H1 (cell line): ENCODE data around the gene YIF1B. TPM values are rescaled to one million over a fixed set of nuclear protein-coding genes. Genes with fewer than 3 reads are reported as not detected.

Experiments
- CTCF ChIA-PET: fragments of 300-600 bp; sonication (Branson Sonifier 250); formaldehyde crosslinking; loops from one replicate; lab custom pipeline; 2021; ENCODE audit not compliant: partially characterized antibody; lab: Charles Lee
- POLR2A ChIA-PET: fragments of 300-600 bp; sonication (Branson Sonifier 250); formaldehyde crosslinking; loops from one replicate; lab custom pipeline; 2021; ENCODE audit warnings: inconsistent platforms; ENCODE audit not compliant: partially characterized antibody; lab: Charles Lee
- DNase-seq, 2 experiments: peaks; one replicate each; pipeline versions ENCODE4 v3.0.0 to v3.0.0-alpha.2; 2010 to 2022; ENCODE audit warnings: low spot score in 2 of 2, low read depth in 1 of 2, mixed read lengths in 1 of 2
- FAIRE-seq: peaks from 2 replicates; lab custom pipeline; 2011; peaks lifted over from hg19 to GRCh38; lab: Jason Lieb, UNC
- H2AFZ ChIP-seq: 2 replicates; pipeline ENCODE4 v1.8.1; 2012; ENCODE audit warnings: low read length, inconsistent platforms
- H2AK5ac ChIP-seq: 2 replicates; pipeline ENCODE4 v1.6.1; 2013; ENCODE audit warnings: low read depth, low read length
- H2BK120ac ChIP-seq: replicated peaks from 2 replicates; pipeline ENCODE3; 2013; ENCODE audit warnings: low read depth, low read length, inconsistent platforms
- H2BK12ac ChIP-seq: 2 replicates; pipeline ENCODE4 v1.6.1; 2013; ENCODE audit warnings: low read depth, low read length
- H2BK15ac ChIP-seq: 2 replicates; pipeline ENCODE4 v1.6.1; 2013; ENCODE audit warnings: low read length
- H2BK20ac ChIP-seq: 2 replicates; pipeline ENCODE4 v1.6.1; 2013; ENCODE audit warnings: low read length
- H2BK5ac ChIP-seq: 2 replicates; pipeline ENCODE4 v1.6.1; 2013; ENCODE audit warnings: low read depth, low read length
- H3K14ac ChIP-seq: 2 replicates; pipeline ENCODE4 v1.6.1; 2013; ENCODE audit warnings: inconsistent platforms; ENCODE audit not compliant: insufficient read length
- H3K18ac ChIP-seq: 2 replicates; pipeline ENCODE4 v1.6.1; 2013; ENCODE audit warnings: low read length; ENCODE audit errors: extremely low read depth
- H3K23ac ChIP-seq: 2 replicates; pipeline ENCODE4 v1.6.1; 2013; ENCODE audit warnings: inconsistent platforms; ENCODE audit not compliant: insufficient read length
- H3K23me2 ChIP-seq: 2 replicates; pipeline ENCODE4 v1.6.1; 2013; ENCODE audit warnings: low read depth, low read length
- H3K27ac ChIP-seq: 2 replicates; pipeline ENCODE4 v1.6.1; 2011; ENCODE audit warnings: low read depth, low read length, inconsistent platforms
- H3K27me3 ChIP-seq, 4 experiments: replicated peaks in 1 of 4; 1 replicate in 1 of 4; 2 replicates in 3 of 4; pipeline versions ENCODE4 v1.6.1 to v1.8.1; 2011 to 2013; ENCODE audit warnings: low read length in 3 of 4, mild to moderate bottlenecking in 3 of 4, inconsistent platforms in 2 of 4, mixed read lengths in 2 of 4, moderate library complexity in 1 of 4; ENCODE audit not compliant: control insufficient read depth in 3 of 4, insufficient read depth in 3 of 4; ENCODE audit errors: extremely low read depth in 1 of 4
- H3K36me3 ChIP-seq, 4 experiments: 2 replicates each; pipeline versions ENCODE4 v1.6.1 to v1.8.1; 2011 to 2013; ENCODE audit warnings: mild to moderate bottlenecking in 4 of 4, low read length in 3 of 4, moderate library complexity in 2 of 4, control low read depth in 1 of 4, inconsistent platforms in 1 of 4; ENCODE audit not compliant: insufficient read depth in 4 of 4, control insufficient read depth in 2 of 4
- H3K4ac ChIP-seq: replicated peaks from 2 replicates; pipeline ENCODE3; 2013; ENCODE audit warnings: low read length, low read depth, mixed read lengths, inconsistent platforms; ENCODE audit not compliant: insufficient read length
- H3K4me1 ChIP-seq, 4 experiments: replicated peaks in 1 of 4; 1 replicate in 1 of 4; 2 replicates in 3 of 4; pipeline versions ENCODE4 v1.6.1 to v1.8.1; 2011 to 2013; ENCODE audit warnings: low read length in 3 of 4, inconsistent platforms in 2 of 4, mixed read lengths in 1 of 4; ENCODE audit not compliant: insufficient read depth in 4 of 4, control insufficient read depth in 3 of 4
- H3K4me2 ChIP-seq, 2 experiments: 2 replicates each; pipeline versions ENCODE4 v1.6.1 to v1.8.1; 2011 to 2013; ENCODE audit warnings: low read depth in 2 of 2, low read length in 2 of 2, control low read depth in 1 of 2, inconsistent platforms in 1 of 2, mild to moderate bottlenecking in 1 of 2; ENCODE audit not compliant: insufficient read depth in 1 of 2
- H3K4me3 ChIP-seq, 4 experiments: fragments of 200-600, 300-600 bp in 1 of 4; sonication (generic), shearing (Covaris generic), sonication (Bioruptor Twin) in 1 of 4; 2 replicates each; pipeline versions ENCODE4 v1.5.1 to v1.8.1; 2011 to 2016; ENCODE audit warnings: low read length in 4 of 4, low read depth in 3 of 4, control low read depth in 2 of 4, inconsistent platforms in 2 of 4, mild to moderate bottlenecking in 2 of 4, mixed read lengths in 1 of 4, moderate library complexity in 1 of 4; ENCODE audit not compliant: insufficient read depth in 2 of 4; ENCODE audit errors: extremely low read depth in 1 of 4
- H3K56ac ChIP-seq: replicated peaks from 2 replicates; pipeline ENCODE3; 2013; ENCODE audit warnings: low read depth, mild to moderate bottlenecking, mixed read lengths, low read length, inconsistent platforms; ENCODE audit not compliant: insufficient read length
- H3K79me1 ChIP-seq: 2 replicates; pipeline ENCODE4 v1.6.1; 2013; ENCODE audit warnings: low read depth, low read length, control low read depth
- H3K79me2 ChIP-seq, 2 experiments: 2 replicates each; pipeline versions ENCODE4 v1.6.1 to v1.8.1; 2012 to 2013; ENCODE audit warnings: low read length in 2 of 2, mild to moderate bottlenecking in 2 of 2, inconsistent platforms in 1 of 2; ENCODE audit not compliant: insufficient read depth in 2 of 2, control insufficient read depth in 1 of 2
- H3K9ac ChIP-seq, 4 experiments: replicated peaks in 1 of 4; 1 replicate in 1 of 4; 2 replicates in 3 of 4; pipeline versions ENCODE4 v1.6.1 to v1.8.1; 2011 to 2013; ENCODE audit warnings: low read depth in 3 of 4, low read length in 3 of 4, control low read depth in 2 of 4, mild to moderate bottlenecking in 2 of 4, moderate library complexity in 2 of 4, inconsistent platforms in 1 of 4; ENCODE audit errors: extremely low read depth in 1 of 4
- H3K9me3 ChIP-seq, 2 experiments: 2 replicates each; pipeline versions ENCODE4 v1.6.1 to v1.8.1; 2012 to 2013; ENCODE audit warnings: mild to moderate bottlenecking in 2 of 2, moderate library complexity in 2 of 2, control low read depth in 1 of 2, inconsistent platforms in 1 of 2, low read depth in 1 of 2, low read length in 1 of 2, mixed read lengths in 1 of 2; ENCODE audit not compliant: insufficient read depth in 2 of 2
- H4K20me1 ChIP-seq, 2 experiments: replicated peaks in 1 of 2; 2 replicates each; pipeline versions ENCODE3 to v1.8.1; 2011 to 2013; ENCODE audit warnings: inconsistent platforms in 2 of 2, low read length in 2 of 2, mild to moderate bottlenecking in 1 of 2; ENCODE audit not compliant: insufficient read depth in 2 of 2, control insufficient read depth in 1 of 2
- H4K5ac ChIP-seq: 2 replicates; pipeline ENCODE4 v1.6.1; 2013; ENCODE audit warnings: low read length, low read depth, mixed read lengths, inconsistent platforms; ENCODE audit not compliant: insufficient read length
- H4K8ac ChIP-seq: 2 replicates; pipeline ENCODE4 v1.8.0; 2013; ENCODE audit warnings: mild to moderate bottlenecking, moderate library complexity, low read length, inconsistent platforms; ENCODE audit not compliant: insufficient read depth; ENCODE audit errors: extremely low read depth
- H4K91ac ChIP-seq: replicated peaks from 2 replicates; pipeline ENCODE3; 2013; ENCODE audit warnings: low read length, mixed read lengths, inconsistent platforms; ENCODE audit not compliant: insufficient read length
- CREB1 ChIP-seq: IDR thresholded peaks from 2 replicates; pipeline ENCODE4 v1.6.1; 2012; ENCODE audit warnings: inconsistent platforms
- JUN ChIP-seq: IDR thresholded peaks from 2 replicates; pipeline ENCODE4 v1.6.1; 2011; ENCODE audit warnings: low read depth, mild to moderate bottlenecking, improper control_type of control experiment, low read length
- KDM4A ChIP-seq: IDR thresholded peaks from one replicate; pipeline ENCODE4 v1.7.1; 2012; ENCODE audit warnings: low read depth, mild to moderate bottlenecking, moderate library complexity, low read length, inconsistent platforms; ENCODE audit not compliant: severe bottlenecking
- NANOG ChIP-seq: IDR thresholded peaks from 2 replicates; pipeline ENCODE4 v1.6.1; 2011; ENCODE audit warnings: low read length, low read depth, mild to moderate bottlenecking, inconsistent platforms; ENCODE audit not compliant: insufficient read depth, poor library complexity, severe bottlenecking
- TBP ChIP-seq: IDR thresholded peaks from 2 replicates; pipeline ENCODE4 v1.6.1; 2011; ENCODE audit warnings: low read depth, low read length, improper control_type of control experiment
- WGBS, 2 experiments: shearing (Covaris generic) in 1 of 2; methylation state at CpG; one replicate each; pipeline versions ENCODE4 v1.1.6 to v1.1.7; 2013 to 2015; ENCODE audit warnings: low lambda C conversion rate in 2 of 2, mixed read lengths in 2 of 2, inconsistent platforms in 1 of 2, low coverage in 1 of 2, missing lambda C conversion rate in 1 of 2; ENCODE audit not compliant: insufficient replicate concordance in 2 of 2, insufficient coverage in 1 of 2, insufficient read length in 1 of 2; ENCODE audit errors: extremely low coverage in 1 of 2, missing lambda C conversion rate in 1 of 2; 5-methylcytosine and 5-hydroxymethylcytosine counted together
- polyA plus RNA-seq, 7 experiments: library from polyadenylated mRNA; depleted of rRNA in 3 of 7; stranded (reverse) in 5 of 7; unstranded in 2 of 7; fragments of >200 nt in 5 of 7; fragments of 200-250 nt in 2 of 7; gene quantifications; 1 replicate in 5 of 7; 2 replicates in 1 of 7; 4 replicates in 1 of 7; pipeline versions ENCODE4 v1.2.1 to v1.2.3, GENCODE V29; 2011 to 2013; ENCODE audit warnings: missing spikeins in 2 of 7, mixed read lengths in 2 of 7
- total RNA-seq: library from RNA; stranded (reverse); fragmentation: NEBNext Ultra II Directional; extraction: Animal tissue kit (Norgen Biotek cat#: 25700); gene quantifications from 2 replicates; pipeline ENCODE4 v1.2.1, GENCODE V29; 2021
- TF ChIP-seq, protein P1 (sequence below): IDR thresholded peaks from 2 replicates; pipeline ENCODE4 v1.6.1; 2011; ENCODE audit warnings: low read depth, mild to moderate bottlenecking, low read length; ENCODE audit not compliant: insufficient read depth

YIF1B gene
- total and polyA plus RNA-seq, 2 of the 8 experiments (the other 6 are each of a cell fraction or from before 2014, with no cell fraction given): 89.6 to 305 TPM

GRCh38 chr19:38317104-38317612 is 1.4 kb upstream of the YIF1B start:
- H3K4me2 ChIP-seq: no peak overlapping the region; a peak in 1 of 4 replicates

More at GRCh38 chr19:38317104-38317612, 1.4 kb upstream of the YIF1B start:
- WGBS, 2 experiments: 93% methylated on average over 11 of the region's 11 CpGs; no CpG with 5 or more reads in 1 of the 2 experiments
- Histone ChIP-seq H2BK120ac (no peak overlapping the region), H3K4ac (no peak overlapping the region), H3K27ac (no peak overlapping the region), H2BK5ac (no peak overlapping the region), H3K4me3 (no peak overlapping the region), H4K20me1 (peaks cover 0 to 4% of the 10 kb centered on the region in 2 experiments), H4K91ac (no peak overlapping the region), H2BK12ac (0 out of 2 replicates have a peak overlapping the region, but pooled peaks have one; percentile 63), H3K23ac (no peak overlapping the region), H2BK15ac (no peak overlapping the region), H2BK20ac (0 out of 2 replicates have a peak overlapping the region, but pooled peaks have one; percentile 1), H3K9me3 (no peaks in the 10 kb centered on the region), H2AFZ (no peak overlapping the region), H3K36me3 (no peaks in the 10 kb centered on the region), H3K79me2 (peaks cover 0 to 9% of the 10 kb centered on the region in 2 experiments; a peak in 2 of 4 replicates), H3K23me2 (peaks cover 15% of the 10 kb centered on the region; the same call in 1 of the 2 replicates), H3K9ac (no peak overlapping the region), H3K18ac (no peak overlapping the region), H4K8ac (no peak overlapping the region), H3K27me3 (peaks cover 0 to 33% (median 18%) of the 10 kb centered on the region in 4 experiments; a peak in 6 of 7 replicates), H3K56ac (no peak overlapping the region), H2AK5ac (no peak overlapping the region), H3K79me1 (peaks cover 3% of the 10 kb centered on the region), H3K4me1 (peaks cover 0 to 11% (median 3%) of the 10 kb centered on the region in 4 experiments; a peak in 5 of 7 replicates), H3K14ac (no peak overlapping the region), H4K5ac (no peak overlapping the region)
- ChIA-PET POLR2A (interaction anchor here (0.9 to 1.1 kb wide), 2 partner anchors 13 to 60 kb away, joined by 4 to 5 read pairs; partner anchors contain the start of gene C19orf33), CTCF (interaction anchor here (0.7 to 3.6 kb wide), 2 partner anchors 65 to 74 kb away, joined by 3 to 24 read pairs; no protein-coding TSS in a partner anchor)
- DNase-seq (no peak), FAIRE-seq (no peak)
- TF ChIP-seq TBP (no peak), JUN (no peak), KDM4A (no peak), NANOG (no peak), CREB1 (no peak)
- TF ChIP-seq, protein P1, sequence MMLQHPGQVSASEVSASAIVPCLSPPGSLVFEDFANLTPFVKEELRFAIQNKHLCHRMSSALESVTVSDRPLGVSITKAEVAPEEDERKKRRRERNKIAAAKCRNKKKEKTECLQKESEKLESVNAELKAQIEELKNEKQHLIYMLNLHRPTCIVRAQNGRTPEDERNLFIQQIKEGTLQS: no peak
